HTR-8/SVneo (cell line): ENCODE results near the gene REG1A.

Experiments used
- DNase-seq: peaks from one replicate; pipeline ENCODE4 v3.0.0; 2011; ENCODE audit warnings: low spot score, mixed read lengths; ENCODE audit not compliant: insufficient read length
- FAIRE-seq: peaks from 2 replicates; lab custom pipeline; 2011; peaks lifted over from hg19 to GRCh38; lab: Jason Lieb, UNC

REG1A gene

GRCh38 chr2:79124907-79125720, 4.8 kb downstream of the REG1A start:
- DNase-seq = no peak

GRCh38 chr2:79125721-79125985, 5.4 kb downstream of the REG1A start:
- DNase-seq (no peak), FAIRE-seq (no peak)

More at GRCh38 chr2:79124907-79125720, 4.8 kb downstream of the REG1A start:
- FAIRE-seq = no peak

GRCh38 chr2:79128406-79128805, 8.1 kb downstream of the REG1A start:
- FAIRE-seq (no peak), DNase-seq (no peak)

GRCh38 chr2:79129260-79129659, 9.0 kb downstream of the REG1A start:
- FAIRE-seq (no peak), DNase-seq (no peak)

GRCh38 chr2:79129804-79130203, 9.5 kb downstream of the REG1A start:
- FAIRE-seq (no peak), DNase-seq (no peak)

GRCh38 chr2:79131687-79132086, 11.4 kb downstream of the REG1A start:
- DNase-seq (no peak), FAIRE-seq (no peak)

- no peak for DNase-seq
- no peak for FAIRE-seq
Measured at GRCh38 chr2:79138385-79138784, 18.1 kb downstream of the REG1A start.

- DNase-seq (no peak), FAIRE-seq (no peak)
Measured at GRCh38 chr2:79139423-79139822, 19.1 kb downstream of the REG1A start.

- no peak for DNase-seq
Measured at GRCh38 chr2:79155826-79156476, 35.7 kb downstream of the REG1A start.

GRCh38 chr2:79159030-79159429, 38.7 kb downstream of the REG1A start:
- no peak for DNase-seq
- no peak for FAIRE-seq

More at GRCh38 chr2:79155826-79156476, 35.7 kb downstream of the REG1A start:
- FAIRE-seq = no peak

- DNase-seq = no peak
- FAIRE-seq = no peak
Measured at GRCh38 chr2:79159653-79160052, 39.4 kb downstream of the REG1A start, which contains the start of gene REG3A. Gene REG3A, minus strand, starts transcription at chr2:79159753. Its CDS starts 348 bp downstream, at chr2:79159405.

- no peak for DNase-seq
- FAIRE-seq = no peak
Measured at GRCh38 chr2:79162132-79162531, 41.8 kb downstream of the REG1A start.

GRCh38 chr2:79162801-79163200, 42.5 kb downstream of the REG1A start:
- no peak for FAIRE-seq
- DNase-seq = no peak

GRCh38 chr2:79171348-79171958, 51.2 kb downstream of the REG1A start:
- FAIRE-seq = no peak

More at GRCh38 chr2:79171348-79171958, 51.2 kb downstream of the REG1A start:
- DNase-seq = no peak
